ENCODE results near the gene FKBP2. TPM values are rescaled to one million over a fixed set of nuclear protein-coding genes. Genes with fewer than 3 reads are reported as not detected.

Gene FKBP2
- total and polyA plus RNA-seq, 2 of the 13 experiments (the other 11 are each of a cell fraction or from before 2014, with no cell fraction given), result 30.1 to 53.3 TPM

- in situ Hi-C loops (cut with HindIII; ENCODE audit: extremely low pct_ligation_motif_present, low pct_unique_long_range_greater_than_20kb), result loop anchor here (5.0 kb wide), 1 partner anchor 62 kb away; the partner anchor contains the start of gene CATSPERZ
- H3K27ac ChIP-seq (ENCODE audit: extremely low read length, insufficient read depth, low read length), result peak overlapping the region; percentile 91
- peak overlapping the region; percentile 92 for H3K9ac ChIP-seq (ENCODE audit: insufficient read depth, low read depth, low read length)
- H3K4me3 ChIP-seq (replicated peaks in 1 of 3; ENCODE audit: insufficient read depth in 1 of 3, low read depth in 2 of 3, low read length in 3 of 3), result peak overlapping the region; percentile 63 to 90 (median 84)
- ATAC-seq (no peak), DNase-seq (ENCODE audit: low spot score) (no peak), FAIRE-seq (no peak)
- peaks cover 67% of the 10 kb centered on the region for H3K4me1 ChIP-seq (ENCODE audit: insufficient read depth, low read length)
- H3K79me2 ChIP-seq (ENCODE audit: insufficient read depth, low read length), result peaks cover 16% of the 10 kb centered on the region
- TF ChIP-seq ZNF589 (CRISPR knock-in tag; conservative IDR thresholded peaks at IDR 0.05), result peak; percentile 30; the same call in 1 of the 2 replicates
- TF ChIP-seq ZNF780A (CRISPR knock-in tag; IDR thresholded peaks at IDR 0.05), result peak; percentile 55; the same call in 1 of the 2 replicates
- TF ChIP-seq SSRP1 (CRISPR knock-in tag; IDR thresholded peaks at IDR 0.05), result no peak
- TF ChIP-seq ZBTB39 (CRISPR knock-in tag; IDR thresholded peaks at IDR 0.05), result no peak; the same call in 1 of the 2 replicates
- TF ChIP-seq ZBTB42 (CRISPR knock-in tag; IDR thresholded peaks at IDR 0.05), result 0 out of 2 replicates have a peak, but pooled peaks have one; percentile 11
- TF ChIP-seq JUNB (CRISPR knock-in tag; IDR thresholded peaks at IDR 0.05; ENCODE audit: borderline replicate concordance), result 0 out of 2 replicates have a peak, but pooled peaks have one; percentile 12
- TF ChIP-seq ZKSCAN1 (IDR thresholded peaks at IDR 0.05; ENCODE audit: low read length), result no peak
- TF ChIP-seq PAX8 (CRISPR knock-in tag; IDR thresholded peaks at IDR 0.05; ENCODE audit: borderline replicate concordance), result 0 out of 2 replicates have a peak, but pooled peaks have one; percentile 47
- TF ChIP-seq ZBTB33 (CRISPR knock-in tag; IDR thresholded peaks at IDR 0.05), result 0 out of 2 replicates have a peak, but pooled peaks have one; percentile 21
- peak; percentile 10; the same call in 1 of the 2 replicates for TF ChIP-seq SRY (CRISPR knock-in tag; IDR thresholded peaks at IDR 0.05)
- no peak for TF ChIP-seq ZNF629 (CRISPR knock-in tag; conservative IDR thresholded peaks at IDR 0.05)
- peak; percentile 11; the same call in 1 of the 2 replicates for TF ChIP-seq ZSCAN21 (CRISPR knock-in tag; IDR thresholded peaks at IDR 0.05; ENCODE audit: borderline replicate concordance)
- TF ChIP-seq ATF4 (CRISPR knock-in tag; IDR thresholded peaks at IDR 0.05), result 0 out of 4 replicates have a peak, but pooled peaks of 1 of the 2 experiments have one; percentile 12
- intact Hi-C loops (cut with micrococcal nuclease; ENCODE audit: unreplicated experiment), result loop anchor here (5.0 kb wide), 1 partner anchor 53 kb away; the partner anchor contains the start of gene STIP1
- ChIA-PET CTCF (ENCODE audit: low intra/inter-chr PET ratio, low total read pairs) (no interaction called here), POLR2A (no interaction called here)
- WGBS (ENCODE audit: low lambda C conversion rate), result 83% methylated on average over 11 of the region's 11 CpGs
- no peaks in the 10 kb centered on the region for H3K9me3 ChIP-seq (ENCODE audit: low read length)
- H3K4me2 ChIP-seq (ENCODE audit: low read depth, low read length), result peak overlapping the region; percentile 100
- no peak overlapping the region for H2AFZ ChIP-seq (ENCODE audit: low read length)
- no TSS peak for BruUV-seq (replicated peaks)
- H3K36me3 ChIP-seq (replicated peaks in 1 of 2; ENCODE audit: control insufficient read depth in 1 of 2, insufficient read depth in 2 of 2, low read length in 2 of 2), result peaks cover 0 to 11% of the 10 kb centered on the region in 2 experiments; a peak in 3 of 5 replicates
- H4K20me1 ChIP-seq (ENCODE audit: insufficient read depth, low read length), result no peaks in the 10 kb centered on the region
- H3K27me3 ChIP-seq (ENCODE audit: control insufficient read depth in 1 of 2, insufficient read depth in 2 of 2, low read length in 2 of 2), result no peaks in the 10 kb centered on the region; a peak in 1 of 5 replicates
Measured at GRCh38 chr11:64239662-64240434, 1.0 kb upstream of the FKBP2 start.

All from HepG2 (cell line).